GM12878 (cell line): Measurements from ENCODE around the gene BORCS5. TPM values are rescaled to one million over a fixed set of nuclear protein-coding genes. Genes with fewer than 3 reads are reported as not detected.
A peak's percentile ranks its signal among the peaks of the same experiment; 100 is the strongest.

Experiments used
- ATF3 ChIP-seq: IDR thresholded peaks from 2 replicates; pipeline ENCODE4 v1.6.1; 2011; ENCODE audit warnings: low read depth, mild to moderate bottlenecking, low read length, moderate library complexity, borderline replicate concordance; ENCODE audit errors: extremely low read depth
- BMI1 ChIP-seq: fragments of 450-650 bp; IDR thresholded peaks from 2 replicates; pipeline ENCODE4 v1.6.1; 2016; ENCODE audit warnings: mild to moderate bottlenecking, moderate library complexity, borderline replicate concordance
- DPF2 ChIP-seq: fragments of 450-650 bp; IDR thresholded peaks from 2 replicates; pipeline ENCODE4 v1.6.1; 2017; ENCODE audit warnings: mild to moderate bottlenecking
- E2F4 ChIP-seq: IDR thresholded peaks from 2 replicates; pipeline ENCODE4 v1.6.1; 2012; ENCODE audit warnings: low read depth, low read length, improper control_type of control experiment
- EP300 ChIP-seq, 2 experiments: fragments of 150-350 bp in 1 of 2; IDR thresholded peaks; 2 replicates each; pipeline ENCODE4 v1.6.1; 2011 to 2012; ENCODE audit warnings: low read depth in 2 of 2, low read length in 2 of 2, borderline replicate concordance in 1 of 2, improper control_type of control experiment in 1 of 2, inconsistent platforms in 1 of 2; ENCODE audit not compliant: control insufficient read depth in 1 of 2
- EZH2 ChIP-seq: IDR thresholded peaks from 2 replicates; pipeline ENCODE4 v1.6.1; 2012; ENCODE audit warnings: low read depth, mild to moderate bottlenecking, control low read depth, inconsistent platforms, low read length, borderline replicate concordance; ENCODE audit not compliant: control insufficient read depth
- IKZF1 ChIP-seq: fragments of 450-650 bp; conservative IDR thresholded peaks from 2 replicates; pipeline ENCODE4 v1.6.1; 2017; ENCODE audit warnings: antibody characterized with exemption, mild to moderate bottlenecking
- IKZF2 ChIP-seq, 2 experiments: fragments of 450-650 bp; IDR thresholded peaks; 2 replicates each; pipeline ENCODE4 v1.6.1; 2017; ENCODE audit warnings: mild to moderate bottlenecking in 2 of 2, moderate library complexity in 2 of 2
- MTA3 ChIP-seq: IDR thresholded peaks from 2 replicates; pipeline ENCODE4 v1.6.1; 2012; ENCODE audit warnings: low read length, inconsistent platforms, borderline replicate concordance
- NR2C2 ChIP-seq: IDR thresholded peaks from 2 replicates; pipeline ENCODE4 v1.6.1; 2011; ENCODE audit warnings: borderline replicate concordance, low read depth; ENCODE audit not compliant: control insufficient read depth, insufficient read length
- POU2F2 ChIP-seq: IDR thresholded peaks from 3 replicates; pipeline ENCODE4 v1.6.1; 2011; ENCODE audit warnings: low read depth, mild to moderate bottlenecking, low read length, borderline replicate concordance
- SMC3 ChIP-seq: IDR thresholded peaks from 2 replicates; pipeline ENCODE4 v1.6.1; 2011; ENCODE audit warnings: low read length, improper control_type of control experiment, borderline replicate concordance
- SREBF2 ChIP-seq: IDR thresholded peaks from 2 replicates; pipeline ENCODE4 v1.6.1; 2012; ENCODE audit warnings: mild to moderate bottlenecking, low read length
- STAT1 ChIP-seq: fragments of 450-650 bp; conservative IDR thresholded peaks from 2 replicates; pipeline ENCODE4 v1.6.1; 2014; ENCODE audit warnings: antibody characterized with exemption, mild to moderate bottlenecking
- TARDBP ChIP-seq: IDR thresholded peaks from 2 replicates; pipeline ENCODE4 v1.6.1; 2016; ENCODE audit warnings: borderline replicate concordance
- TBL1XR1 ChIP-seq: IDR thresholded peaks from 2 replicates; pipeline ENCODE4 v1.6.1; 2012; ENCODE audit warnings: low read depth, low read length, improper control_type of control experiment
- ZNF207 ChIP-seq: fragments of 450-650 bp; IDR thresholded peaks from 2 replicates; pipeline ENCODE4 v1.6.1; 2014; ENCODE audit warnings: antibody characterized with exemption, mild to moderate bottlenecking, borderline replicate concordance
- ZNF217 ChIP-seq: fragments of 450-650 bp; IDR thresholded peaks from 2 replicates; pipeline ENCODE4 v1.6.1; 2017; ENCODE audit warnings: antibody characterized with exemption, mild to moderate bottlenecking
- ZNF592 ChIP-seq: fragments of 450-650 bp; IDR thresholded peaks from 2 replicates; pipeline ENCODE4 v1.6.1; 2017; ENCODE audit warnings: mild to moderate bottlenecking, moderate library complexity
- ZNF687 ChIP-seq: fragments of 450-650 bp; IDR thresholded peaks from 2 replicates; pipeline ENCODE4 v1.6.1; 2017; ENCODE audit warnings: mild to moderate bottlenecking, moderate library complexity
- polyA plus RNA-seq, 11 experiments: library from polyadenylated mRNA; depleted of rRNA in 4 of 11; unstranded in 6 of 11; stranded (reverse) in 5 of 11; fragments of >200 nt; fragmentation: Nextera tagmentation in 4 of 11; fragmentation: Illumina TruSeq in 1 of 11; extraction: Ambion mirVana in 4 of 11; extraction: Trizol in 1 of 11; gene quantifications; 1 replicate in 1 of 11; 2 replicates in 10 of 11; pipeline versions ENCODE4 v1.2.1 to v1.2.3, GENCODE V29; 2011 to 2016; ENCODE audit warnings: inconsistent platforms in 2 of 11, missing spikeins in 2 of 11, low read depth in 1 of 11
- total RNA-seq, 4 experiments: library from RNA; depleted of rRNA in 3 of 4; stranded (reverse); fragments of >200 nt in 3 of 4; fragmentation: Illumina TruSeq in 1 of 4; extraction: Trizol in 1 of 4; gene quantifications; 2 replicates each; pipeline versions ENCODE4 v1.2.1 to v1.2.3, GENCODE V29; 2013 to 2021

BORCS5 gene
- total and polyA plus RNA-seq, 10 of the 15 experiments (the other 5 are each of a cell fraction or from before 2014, with no cell fraction given), result 1.4 to 39.7 (median 16.1) TPM

GRCh38 chr12:12428047-12428446, 71.2 kb downstream of the BORCS5 start (continued):
- TF ChIP-seq IKZF2 (IDR thresholded peaks at IDR 0.05), result peak; percentile 35 to 48; a peak in 3 of 4 replicates
- TF ChIP-seq MTA3, result no peak
- peak; percentile 31; the same call in 1 of the 2 replicates for TF ChIP-seq IKZF1
- no peak for TF ChIP-seq ATF3
- no peak for TF ChIP-seq TBL1XR1
- 0 out of 2 replicates have a peak, but pooled peaks have one; percentile 22 for TF ChIP-seq DPF2
- TF ChIP-seq NR2C2, result no peak
- TF ChIP-seq SREBF2, result no peak
- TF ChIP-seq ZNF207, result no peak
- no peak for TF ChIP-seq EZH2
- peak; percentile 39; the same call in 1 of the 2 replicates for TF ChIP-seq ZNF687
- TF ChIP-seq TARDBP, result no peak
- TF ChIP-seq SMC3, result no peak
- no peak for TF ChIP-seq ZNF592
- TF ChIP-seq BMI1, result no peak
- TF ChIP-seq STAT1, result no peak
- no peak for TF ChIP-seq EP300 (IDR thresholded peaks at IDR 0.05; ENCODE audit: borderline replicate concordance in 1 of 2, control insufficient read depth in 1 of 2, low read depth in 2 of 2, low read length in 2 of 2)
- 0 out of 2 replicates have a peak, but pooled peaks have one; percentile 22 for TF ChIP-seq ZNF217
- TF ChIP-seq E2F4, result no peak
- TF ChIP-seq POU2F2, result no peak
